ENCODE measurements around the gene ETV1.

DNA sequence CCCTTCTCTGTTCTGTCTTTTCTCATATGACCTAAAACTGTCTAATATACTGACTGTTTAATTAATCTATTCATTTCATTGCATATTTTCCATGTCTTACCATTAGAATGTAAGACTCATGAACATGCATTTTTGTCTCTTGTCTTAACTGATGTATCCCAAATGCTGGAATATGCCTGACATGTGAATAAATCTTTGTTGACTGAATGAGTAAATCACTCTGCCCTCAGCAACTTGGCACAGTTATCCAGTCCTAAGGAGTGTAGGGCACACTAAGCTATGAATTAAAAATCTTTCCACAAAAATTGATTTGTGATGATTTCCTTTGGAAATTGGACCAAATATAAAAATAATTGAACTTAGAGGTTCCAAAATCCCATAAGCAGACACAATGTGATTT is 111.3 kb downstream of the ETV1 start:
- TF ChIP-seq, protein P1, sequence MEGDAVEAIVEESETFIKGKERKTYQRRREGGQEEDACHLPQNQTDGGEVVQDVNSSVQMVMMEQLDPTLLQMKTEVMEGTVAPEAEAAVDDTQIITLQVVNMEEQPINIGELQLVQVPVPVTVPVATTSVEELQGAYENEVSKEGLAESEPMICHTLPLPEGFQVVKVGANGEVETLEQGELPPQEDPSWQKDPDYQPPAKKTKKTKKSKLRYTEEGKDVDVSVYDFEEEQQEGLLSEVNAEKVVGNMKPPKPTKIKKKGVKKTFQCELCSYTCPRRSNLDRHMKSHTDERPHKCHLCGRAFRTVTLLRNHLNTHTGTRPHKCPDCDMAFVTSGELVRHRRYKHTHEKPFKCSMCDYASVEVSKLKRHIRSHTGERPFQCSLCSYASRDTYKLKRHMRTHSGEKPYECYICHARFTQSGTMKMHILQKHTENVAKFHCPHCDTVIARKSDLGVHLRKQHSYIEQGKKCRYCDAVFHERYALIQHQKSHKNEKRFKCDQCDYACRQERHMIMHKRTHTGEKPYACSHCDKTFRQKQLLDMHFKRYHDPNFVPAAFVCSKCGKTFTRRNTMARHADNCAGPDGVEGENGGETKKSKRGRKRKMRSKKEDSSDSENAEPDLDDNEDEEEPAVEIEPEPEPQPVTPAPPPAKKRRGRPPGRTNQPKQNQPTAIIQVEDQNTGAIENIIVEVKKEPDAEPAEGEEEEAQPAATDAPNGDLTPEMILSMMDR (conservative IDR thresholded peaks at IDR 0.05), result no peak
- TF ChIP-seq ZFX (IDR thresholded peaks at IDR 0.05), result no peak
